Right ventricle myocardium superior (tissue), 1 donor: ENCODE data around the gene PGAM2. TPM values are rescaled to one million over a fixed set of nuclear protein-coding genes. Genes with fewer than 3 reads are reported as not detected.
"Not testable (repeated sequence)": the region's sequence is repeated elsewhere in the genome, so short reads cannot be mapped to it uniquely, and the experiment has no call there.

ENCODE experiments used
- ATAC-seq: fragments of 200-7000 bp; cut with Tn5 transposase; one replicate; pipeline ENCODE4 v1.9.1; 2020; ENCODE audit warnings: mild to moderate bottlenecking; ENCODE audit not compliant: poor library complexity
- DNase-seq: peaks from one replicate; pipeline ENCODE4 v3.0.0-alpha.2; 2020
- intact Hi-C: fragments of 100-400 bp; cut with DNase I; formaldehyde crosslinking; loops from one replicate; pipeline ENCODE4 v1.11.2; 2022
- total RNA-seq: library from RNA; stranded (reverse); fragmentation: NEBNext Ultra II Directional; extraction: Animal tissue kit (Norgen Biotek cat#: 25700); gene quantifications from one replicate; pipeline ENCODE4 v1.2.1, GENCODE V29; 2021
- donor health status: DM: no; HTN: yes; CAD: no; lungs with severe emphysema.

The PGAM2 gene
- total RNA-seq, 1 donor from 2014 or later: 1,131 TPM

DNA sequence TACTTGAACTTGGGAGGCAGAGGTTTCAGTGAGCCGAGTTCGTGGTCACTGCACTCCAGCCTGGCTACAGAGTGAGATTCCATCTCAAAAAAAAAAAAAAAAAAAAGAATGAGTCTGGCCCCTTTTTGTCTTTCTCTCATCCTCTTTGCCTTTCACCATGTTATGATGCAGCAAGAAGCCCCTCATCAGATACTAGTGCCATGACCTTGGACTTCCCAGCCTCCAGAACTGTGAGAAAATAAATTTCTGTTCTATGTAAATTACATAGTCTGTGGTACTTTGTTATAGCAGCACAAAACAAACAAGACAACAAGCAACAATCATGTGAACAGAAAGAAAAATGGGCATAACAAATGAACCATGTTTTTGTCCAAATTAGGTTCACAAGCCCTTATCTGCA, 23.1 kb downstream of the PGAM2 start:
- DNase-seq (no peak), ATAC-seq (no peak)
- intact Hi-C loops: no loop called here

DNA sequence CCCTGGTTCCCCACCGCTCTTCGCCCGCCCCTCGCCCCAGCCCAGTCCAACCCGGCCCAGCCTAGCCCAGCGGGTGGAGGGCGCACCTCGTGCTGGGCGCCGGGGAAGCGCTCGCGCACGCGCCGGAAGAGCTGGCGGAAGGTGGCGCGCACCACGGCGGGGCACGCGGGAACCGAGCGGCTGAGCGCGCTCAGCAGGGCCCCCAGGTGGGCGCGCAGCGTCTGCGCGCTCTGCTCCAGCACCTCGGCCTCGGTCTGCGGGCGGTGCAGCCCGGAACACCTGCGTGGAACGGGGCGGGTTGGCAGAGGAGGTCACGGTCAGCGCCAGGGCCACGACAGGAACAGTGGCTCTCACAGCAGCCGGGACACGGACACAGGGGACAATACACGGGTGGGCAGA, 24.9 kb downstream of the PGAM2 start:
- ATAC-seq: peak; percentile 32
- DNase-seq, intact Hi-C loops: not testable (repeated sequence)

DNA sequence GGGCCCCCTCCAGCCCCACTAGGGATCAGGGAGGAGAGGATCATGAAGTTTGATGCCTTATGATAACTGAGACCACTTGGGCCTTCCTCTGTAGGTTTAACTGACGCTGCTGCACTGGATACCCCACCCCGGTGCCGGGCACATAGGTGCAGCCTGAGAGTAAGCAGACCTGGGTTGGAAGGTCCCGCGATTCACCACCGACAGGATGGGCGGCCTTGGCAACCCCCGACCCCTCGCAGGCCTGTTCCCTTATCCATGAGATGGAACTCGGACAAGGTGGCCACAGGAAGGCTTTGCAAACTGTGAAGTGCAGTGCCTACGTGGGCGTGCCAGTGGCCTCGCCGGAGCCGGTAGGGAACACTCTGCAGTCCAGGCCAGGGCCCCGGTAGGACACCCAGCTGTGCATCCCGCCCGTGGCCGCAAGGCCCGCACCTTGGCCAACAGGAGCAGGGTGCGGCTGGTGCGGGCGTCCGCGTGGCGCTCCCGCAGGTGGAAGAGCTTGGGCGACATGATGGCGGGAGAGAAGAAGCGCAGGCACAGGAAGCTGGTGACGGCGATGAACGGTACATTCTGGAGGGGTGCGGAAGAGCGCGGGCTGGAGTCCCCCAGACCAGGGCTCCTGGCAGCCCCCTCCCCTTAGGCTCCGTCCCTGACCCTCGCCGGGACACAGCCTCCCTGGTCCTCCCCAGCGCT, 25.4 kb downstream of the PGAM2 start:
- ATAC-seq: peak; percentile 1
- intact Hi-C loops, DNase-seq: not testable (repeated sequence)

DNA sequence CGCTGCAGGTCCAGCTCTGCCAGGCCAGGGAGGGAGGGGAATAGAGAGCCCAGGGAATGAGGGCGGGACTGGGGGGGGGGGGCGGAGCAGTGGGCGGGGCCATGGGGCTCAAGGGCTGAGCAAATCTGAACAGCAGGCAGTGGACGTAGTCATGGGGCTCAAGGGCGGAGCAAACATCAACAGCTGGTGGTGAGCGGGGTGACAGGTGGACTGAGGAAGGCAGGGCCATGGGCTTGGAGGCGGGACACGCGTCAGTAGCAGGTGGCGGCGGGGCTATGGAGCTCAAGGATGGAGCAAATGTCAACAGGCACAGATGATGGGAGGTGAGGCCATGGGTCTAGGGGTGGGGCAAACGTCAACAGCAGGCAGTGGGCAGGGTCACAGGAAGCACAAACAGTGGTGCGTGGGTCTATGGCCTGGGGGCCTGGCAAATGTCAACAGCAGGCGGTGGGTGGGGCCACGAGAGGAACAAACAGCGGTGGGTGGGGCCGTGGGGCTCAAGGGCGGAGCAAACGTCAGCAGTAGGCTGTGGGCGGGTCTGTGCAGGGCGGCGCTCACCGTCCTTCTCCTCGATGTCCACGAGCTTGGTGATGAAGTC, 26.3 kb downstream of the PGAM2 start:
- intact Hi-C loops: not testable (repeated sequence)
- peak; percentile 97 for DNase-seq
- peak; percentile 94 for ATAC-seq

DNA sequence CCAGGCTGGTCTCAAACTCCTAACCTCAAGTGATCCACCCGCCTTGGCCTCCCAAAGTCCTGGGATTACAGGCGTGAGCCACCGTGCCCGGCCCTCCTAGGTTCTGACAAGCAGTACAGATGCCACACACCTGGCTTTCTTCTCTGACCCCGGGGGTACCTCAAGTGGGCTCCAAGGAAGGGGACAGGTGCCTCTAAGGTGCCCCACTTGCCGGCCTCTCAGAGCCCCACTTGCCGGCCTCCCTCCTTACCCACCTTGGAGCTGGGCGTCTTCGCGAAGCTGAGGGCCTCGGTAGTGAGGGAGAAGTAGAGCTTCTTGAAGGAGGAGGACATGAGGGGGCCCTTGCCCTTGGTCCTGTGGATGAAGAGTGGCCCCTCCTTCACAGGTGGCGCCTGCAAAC, 26.8 kb downstream of the PGAM2 start:
- intact Hi-C loops, ATAC-seq, DNase-seq: not testable (repeated sequence)

DNA sequence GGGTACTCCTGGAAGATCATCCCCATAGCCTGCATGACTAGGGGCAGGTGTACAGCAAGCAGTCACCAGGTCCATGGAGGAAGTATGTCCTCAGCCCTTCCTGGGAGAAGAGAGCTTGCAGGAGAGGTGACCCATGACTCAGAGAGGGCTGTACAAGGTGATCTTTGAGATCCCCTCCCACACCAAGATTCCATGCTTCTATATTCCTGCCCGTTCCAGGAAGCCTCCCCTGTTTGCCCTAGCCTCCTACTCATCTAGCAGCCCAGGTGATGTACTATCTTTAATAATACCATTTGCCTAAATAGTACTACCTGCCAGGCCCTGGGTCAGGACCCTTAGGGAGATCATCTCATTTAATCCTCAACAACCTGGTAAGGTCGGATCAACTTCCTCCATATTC, 27.4 kb downstream of the PGAM2 start:
- intact Hi-C loops, ATAC-seq, DNase-seq: not testable (repeated sequence)

DNA sequence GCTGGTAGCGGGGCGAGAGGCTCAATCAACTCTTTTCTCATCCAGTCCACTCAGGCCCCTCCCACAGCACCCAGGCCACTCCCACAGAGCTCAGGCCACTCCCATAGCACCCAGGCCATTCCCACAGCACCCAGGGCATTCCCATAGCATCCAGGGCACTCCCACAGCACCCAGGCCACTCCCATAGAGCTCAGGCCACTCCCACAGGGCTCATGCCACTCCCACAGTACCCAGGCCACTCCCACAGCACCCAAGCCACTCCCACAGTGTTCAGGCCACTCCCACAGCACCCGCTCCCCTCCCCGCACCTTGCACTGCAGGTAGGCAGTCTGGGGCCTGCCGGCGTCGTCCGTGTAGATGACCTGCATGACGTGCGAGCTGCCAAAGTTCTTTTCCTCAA, 29.0 kb downstream of the PGAM2 start:
- ATAC-seq, DNase-seq, intact Hi-C loops: not testable (repeated sequence)

DNA sequence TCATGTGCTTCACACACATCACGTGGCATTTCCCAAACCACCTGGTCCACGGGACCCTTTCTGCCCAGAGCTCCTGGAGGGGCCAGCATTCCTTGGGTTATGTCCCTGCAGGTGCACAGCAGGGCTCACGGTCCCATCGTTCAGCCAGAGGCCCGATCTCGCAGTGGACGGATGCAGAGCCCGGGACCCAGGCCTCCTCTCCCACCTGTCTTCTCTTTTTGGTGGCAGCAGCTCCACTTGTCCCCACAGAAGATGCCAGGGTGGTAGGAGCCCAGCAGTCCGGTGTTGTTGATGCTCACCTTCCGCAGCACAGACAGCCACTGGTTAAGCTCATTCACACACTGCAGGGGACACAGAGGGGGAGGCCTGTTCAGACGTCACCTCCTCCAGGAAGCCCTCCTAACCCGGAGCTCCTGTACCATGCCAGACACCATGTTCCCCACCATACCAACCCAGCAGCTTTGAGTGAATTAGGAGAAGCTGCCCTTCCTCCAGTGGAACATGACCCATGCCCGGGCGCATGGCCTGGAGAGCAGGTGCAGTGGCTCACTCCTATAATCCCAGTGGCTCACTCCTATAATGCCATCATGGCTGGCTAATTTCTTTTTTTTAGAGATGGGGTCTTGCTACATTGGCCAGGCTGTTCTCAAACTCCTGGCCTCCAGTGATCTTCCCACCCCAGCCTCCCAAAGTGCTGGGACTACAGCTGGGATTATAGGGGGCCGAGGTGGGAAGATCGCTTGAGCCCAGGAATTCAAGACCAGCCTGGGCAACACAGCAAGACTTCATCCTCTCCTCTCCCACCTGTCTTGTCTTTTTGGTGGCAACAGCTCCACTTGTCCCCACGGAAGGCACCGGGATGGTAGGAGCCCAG, 31.2 kb downstream of the PGAM2 start:
- DNase-seq, intact Hi-C loops, ATAC-seq: not testable (repeated sequence)

DNA sequence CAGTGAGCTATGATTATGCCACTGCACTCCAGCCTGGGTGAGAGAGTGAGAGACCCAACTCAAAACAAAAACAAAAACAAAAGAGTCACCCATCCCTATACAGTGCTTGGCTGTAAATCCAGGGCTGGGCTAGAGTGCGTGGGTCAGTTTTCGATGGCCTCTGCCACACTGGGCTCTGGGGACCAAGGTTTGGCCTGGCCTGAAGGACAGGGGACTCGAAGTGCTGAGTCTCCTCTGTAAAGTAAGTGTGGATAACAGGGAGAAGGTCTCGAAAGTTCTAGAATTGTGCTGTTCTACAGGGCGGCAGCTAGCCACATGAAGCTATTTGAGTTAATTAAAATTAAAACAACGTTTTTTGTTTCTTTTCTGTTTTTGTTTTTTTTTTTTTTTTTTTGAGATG, 33.3 kb downstream of the PGAM2 start:
- DNase-seq, ATAC-seq, intact Hi-C loops: not testable (repeated sequence)

DNA sequence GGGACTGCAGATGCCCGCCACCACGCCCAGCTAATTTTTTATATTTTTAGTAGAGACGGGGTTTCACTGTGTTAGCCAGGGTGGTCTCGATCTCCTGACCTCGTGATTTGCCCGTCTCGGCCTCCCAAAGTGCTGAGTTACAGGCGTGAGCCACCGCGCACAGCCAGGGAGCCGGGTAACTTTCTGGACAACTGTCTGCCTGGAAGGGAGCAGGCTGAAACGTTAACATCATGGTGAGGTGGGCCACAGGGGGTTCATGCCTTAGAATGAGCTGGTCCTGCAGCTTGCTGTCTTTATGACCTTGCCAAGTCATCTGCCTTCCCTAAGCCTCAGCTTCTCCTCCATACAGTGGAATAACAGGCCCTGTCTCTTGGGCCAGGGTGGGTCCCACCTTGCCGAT, 34.0 kb downstream of the PGAM2 start:
- ATAC-seq, intact Hi-C loops, DNase-seq: not testable (repeated sequence)

DNA sequence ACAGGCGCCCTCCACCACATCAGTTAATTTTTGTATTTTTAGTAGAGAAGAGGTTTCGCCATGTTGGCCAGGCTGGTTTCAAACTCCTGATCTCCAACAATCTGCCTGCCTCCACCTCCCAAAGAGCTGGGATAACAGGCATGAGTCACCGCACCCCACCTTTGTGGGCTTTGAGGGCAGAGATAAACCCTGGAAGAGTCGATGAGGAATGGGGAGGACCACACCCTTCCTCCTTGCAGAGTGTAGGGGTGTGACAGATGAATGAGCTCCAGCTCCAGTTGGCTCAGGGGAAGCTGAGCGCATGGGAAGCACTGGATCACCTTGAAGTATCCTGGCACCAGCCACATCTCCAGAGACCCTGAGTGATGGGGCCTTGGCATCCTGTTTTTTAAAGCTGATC, 35.3 kb downstream of the PGAM2 start:
- DNase-seq, intact Hi-C loops, ATAC-seq: not testable (repeated sequence)

DNA sequence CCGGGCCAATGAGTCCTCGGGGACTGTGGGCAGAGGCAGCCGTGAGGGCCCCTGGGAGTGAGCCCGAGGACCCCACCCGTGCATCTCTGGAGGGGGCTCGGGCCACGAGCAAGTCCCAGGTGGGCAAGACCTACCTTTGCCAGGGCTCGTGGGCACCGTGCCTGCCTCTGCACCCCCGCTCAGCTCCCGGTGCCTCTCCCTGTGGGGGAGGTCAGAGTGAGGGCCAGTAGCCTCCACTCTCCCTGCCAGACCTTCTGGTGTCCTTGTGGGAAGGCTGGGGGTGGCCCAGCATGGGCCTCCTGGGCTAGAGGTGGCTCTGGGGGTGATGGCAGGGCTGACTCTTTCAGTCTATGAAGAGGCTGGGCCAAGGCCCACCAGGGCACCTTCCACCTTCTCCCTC, 35.9 kb downstream of the PGAM2 start:
- DNase-seq, ATAC-seq, intact Hi-C loops: not testable (repeated sequence)

DNA sequence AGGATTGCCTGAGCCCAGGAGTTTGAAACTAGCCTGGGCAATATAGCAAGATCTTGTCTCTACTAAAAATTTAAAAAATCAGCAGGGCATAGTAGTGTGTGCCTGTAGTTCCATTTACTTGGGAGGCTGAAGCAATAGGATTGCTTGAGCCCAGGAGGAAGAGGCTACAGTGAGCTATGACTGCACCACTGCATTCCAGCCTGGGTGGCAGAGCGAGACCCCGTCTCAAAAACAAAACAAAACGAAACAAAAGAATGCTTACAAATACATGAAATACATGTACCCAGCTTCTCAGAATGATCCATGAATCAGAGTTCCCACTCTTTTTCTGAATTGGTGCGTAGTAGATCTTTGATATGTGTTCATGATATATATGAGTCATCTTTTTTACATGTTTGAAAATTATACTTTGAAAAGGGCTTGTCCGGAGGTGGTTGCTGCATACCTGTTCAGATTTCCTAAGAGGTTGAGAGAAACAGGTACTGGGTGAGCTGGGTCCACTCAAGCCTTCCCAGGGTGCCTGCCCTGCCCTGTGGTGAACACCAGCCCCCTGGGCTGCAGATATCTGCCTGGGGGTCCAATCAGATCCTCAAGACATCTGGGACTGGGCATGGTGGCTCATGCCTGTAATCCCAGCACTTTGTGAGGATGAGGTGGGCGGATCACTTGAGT, 42.4 kb downstream of the PGAM2 start:
- intact Hi-C loops, DNase-seq, ATAC-seq: not testable (repeated sequence)

DNA sequence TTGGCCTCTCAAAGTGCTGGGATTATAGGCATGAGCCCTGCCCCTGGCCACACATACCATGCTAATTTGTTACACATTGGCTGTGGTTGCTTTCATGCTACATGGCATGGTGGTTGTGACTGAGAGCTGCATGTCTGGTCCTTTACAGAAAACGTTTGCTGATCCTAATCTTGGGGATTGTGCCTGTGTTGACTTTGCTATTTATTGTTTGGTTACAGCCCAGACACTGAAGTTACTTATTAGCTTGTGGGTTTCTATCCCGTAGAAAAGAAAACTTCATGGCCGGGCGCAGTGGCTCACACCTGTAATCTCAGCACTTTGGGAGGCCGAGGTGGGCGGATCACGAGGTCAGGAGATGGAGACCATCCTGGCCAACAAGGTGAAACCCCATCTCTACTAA, 43.3 kb downstream of the PGAM2 start:
- intact Hi-C loops, ATAC-seq, DNase-seq: not testable (repeated sequence)

DNA sequence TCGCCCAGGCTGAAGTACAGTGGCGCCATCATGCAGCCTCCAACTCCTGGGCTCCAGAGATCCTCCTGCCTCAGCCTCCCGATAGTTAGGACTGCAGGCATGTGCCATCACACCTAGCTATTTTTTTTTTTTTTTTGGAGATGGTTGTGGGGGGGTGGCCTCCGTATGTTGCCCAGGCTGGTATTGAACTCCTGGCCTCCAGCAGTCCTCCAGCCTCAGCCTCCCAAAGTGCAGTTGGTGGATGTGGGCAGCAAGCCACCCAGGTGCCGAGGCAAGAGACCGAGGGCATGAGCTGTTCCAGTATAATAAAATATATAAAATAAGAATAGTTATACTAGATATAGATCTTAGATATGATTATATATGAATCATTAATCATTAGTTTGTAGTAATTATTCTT, 45.5 kb downstream of the PGAM2 start:
- DNase-seq, ATAC-seq, intact Hi-C loops: not testable (repeated sequence)

DNA sequence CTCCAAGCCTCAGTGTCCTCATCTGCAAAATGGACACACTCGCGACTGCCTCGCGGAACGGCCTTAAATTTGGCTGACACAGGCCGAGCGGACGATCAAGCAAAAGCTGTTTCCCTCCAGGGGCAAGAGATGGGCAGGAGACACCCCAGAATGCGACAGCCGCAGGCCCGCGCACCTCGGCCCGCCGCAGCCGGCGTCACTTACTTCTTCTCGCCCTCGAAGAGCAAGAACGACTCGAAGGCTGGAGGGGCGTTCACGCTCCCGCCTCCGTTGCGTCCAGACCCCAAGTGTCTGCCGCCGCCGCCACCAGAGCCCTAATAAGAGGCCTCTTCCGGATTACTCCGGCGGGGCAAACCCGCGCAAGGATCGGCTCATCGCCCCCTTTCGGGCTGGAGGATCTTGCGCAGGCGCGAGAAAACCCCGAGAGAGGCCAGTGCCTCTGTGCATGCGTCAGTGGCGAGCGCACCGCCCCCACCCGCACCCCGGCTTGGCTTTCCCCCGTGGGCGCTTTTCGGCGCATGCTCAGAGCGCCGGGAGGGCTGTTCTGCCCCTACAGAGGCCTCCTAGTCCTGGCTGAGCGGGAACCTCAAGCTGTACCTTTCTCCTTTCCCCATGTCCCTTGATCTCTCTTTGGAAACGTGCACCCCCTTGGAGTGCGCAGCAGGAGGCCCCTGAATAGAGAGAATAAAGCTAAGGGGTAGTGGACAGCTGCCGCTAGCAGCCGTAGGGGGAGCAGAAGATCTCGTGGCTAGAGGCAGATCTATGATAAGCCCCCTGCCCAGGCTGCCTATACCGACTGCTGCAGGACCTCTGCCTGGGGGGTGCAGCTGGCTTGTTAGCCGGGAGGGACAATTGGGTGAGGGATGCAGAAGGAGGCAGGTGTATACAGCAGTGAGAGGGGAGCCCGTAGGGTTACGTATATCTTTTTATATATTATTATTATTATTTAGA, 46.2 kb downstream of the PGAM2 start:
- ATAC-seq (peak; percentile 98), DNase-seq (peak; percentile 99)
- intact Hi-C loops: not testable (repeated sequence)

DNA sequence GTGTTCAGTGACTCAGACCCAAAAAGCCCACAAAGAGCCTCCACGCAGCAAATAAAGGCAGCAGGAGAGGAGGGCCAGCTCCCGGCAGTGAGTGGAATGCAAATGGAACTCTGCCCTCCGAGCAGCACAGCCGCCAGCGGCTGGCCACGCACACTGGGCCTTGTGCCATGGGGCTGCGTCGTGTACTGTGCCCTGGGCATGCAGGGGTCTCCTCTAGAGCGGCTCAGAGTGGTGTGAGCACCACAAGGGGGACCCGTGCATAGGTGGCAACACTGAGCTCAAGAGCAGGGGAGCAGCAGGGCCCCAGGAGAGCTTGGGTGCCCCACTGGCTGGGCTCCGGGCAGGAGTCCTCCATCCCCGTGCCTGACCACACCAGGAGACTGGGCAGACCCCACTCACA, 50.3 kb downstream of the PGAM2 start:
- intact Hi-C loops, ATAC-seq, DNase-seq: not testable (repeated sequence)
